K562 (cell line): Measurements from ENCODE around the gene CTF1. TPM values are rescaled to one million over a fixed set of nuclear protein-coding genes. Genes with fewer than 3 reads are reported as not detected.
A peak's percentile ranks its signal among the peaks of the same experiment; 100 is the strongest.

ENCODE experiments used
- ATAC-seq: fragments of 200-7000 bp; cut with Tn5 transposase; 3 replicates; pipeline ENCODE4 v1.9.1; 2020; ENCODE audit warnings: moderate library complexity
- BruUV-seq: library from RNA; stranded (reverse); fragments of 400-500 nt; replicated peaks from 2 replicates; lab custom pipeline; 2021; lab: Mats Ljungman, UMichigan
- CTCF ChIA-PET: fragments of 300-600 bp; formaldehyde crosslinking; extraction: SDS; loops from one replicate; lab custom pipeline; 2021; ENCODE audit warnings: low intra/inter-chr PET ratio; lab: Yijun Ruan, JAX
- POLR2A ChIA-PET: fragments of 300-600, 350-650 bp; sonication (Branson Sonifier 250); formaldehyde crosslinking; extraction: SDS; loops from one replicate; lab custom pipeline; 2021; ENCODE audit warnings: antibody characterized with exemption, inconsistent platforms; lab: Yijun Ruan, JAX
- DNase-seq, 4 experiments: peaks; one replicate each; pipeline versions ENCODE4 v3.0.0 to v3.0.0-alpha.2; 2011 to 2018; ENCODE audit warnings: low spot score in 3 of 4, mixed read lengths in 3 of 4; ENCODE audit errors: extremely low read depth in 1 of 4
- FAIRE-seq: peaks from 2 replicates; lab custom pipeline; 2011; peaks lifted over from hg19 to GRCh38; lab: Jason Lieb, UNC
- H2AFZ ChIP-seq: 2 replicates; pipeline ENCODE4 v1.6.0; 2011; ENCODE audit warnings: low read depth, low read length, control low read depth, inconsistent platforms
- H3K27ac ChIP-seq: fragments of 200-600 bp; 3 replicates; pipeline ENCODE4 v1.8.0; 2011; ENCODE audit warnings: low read depth, mild to moderate bottlenecking, control low read depth, inconsistent platforms, low read length, moderate library complexity, mixed read lengths; ENCODE audit errors: extremely low read depth
- H3K27me3 ChIP-seq, 2 experiments: fragments of 300-600 bp in 1 of 2; 2 replicates in 1 of 2; 3 replicates in 1 of 2; pipeline versions ENCODE4 v1.6.0 to v1.8.0; 2011; ENCODE audit warnings: inconsistent platforms in 2 of 2, low read length in 2 of 2, mild to moderate bottlenecking in 1 of 2, mixed read lengths in 1 of 2, moderate library complexity in 1 of 2; ENCODE audit not compliant: control insufficient read depth in 2 of 2, insufficient read depth in 2 of 2
- H3K36me3 ChIP-seq: fragments of 300-600 bp; 3 replicates; pipeline ENCODE4 v1.8.0; 2011; ENCODE audit warnings: mild to moderate bottlenecking, low read length, inconsistent platforms; ENCODE audit not compliant: control insufficient read depth, insufficient read depth
- H3K4me1 ChIP-seq, 2 experiments: fragments of 200-600 bp in 1 of 2; replicated peaks in 1 of 2; 2 replicates in 1 of 2; 3 replicates in 1 of 2; pipeline versions ENCODE4 v1.5.1 to v1.8.0; 2011; ENCODE audit warnings: inconsistent platforms in 2 of 2, low read length in 2 of 2, mild to moderate bottlenecking in 1 of 2, mixed read lengths in 1 of 2, moderate library complexity in 1 of 2; ENCODE audit not compliant: control insufficient read depth in 2 of 2, insufficient read depth in 2 of 2
- H3K4me2 ChIP-seq: 2 replicates; pipeline ENCODE4 v1.6.1; 2011; ENCODE audit warnings: low read length, control low read depth, inconsistent platforms, mixed read lengths; ENCODE audit not compliant: insufficient read depth
- H3K4me3 ChIP-seq: fragments of 200-600 bp; sonication (generic), shearing (Covaris generic); 2 replicates; pipeline ENCODE4 v1.5.1; 2016; ENCODE audit warnings: control low read depth, inconsistent platforms
- H3K79me2 ChIP-seq: fragments of 200-600 bp; 3 replicates; pipeline ENCODE4 v1.8.0; 2011; ENCODE audit warnings: low read length, inconsistent platforms; ENCODE audit not compliant: control insufficient read depth, insufficient read depth
- H3K9ac ChIP-seq, 2 experiments: 2 replicates each; pipeline versions ENCODE4 v1.6.0 to v1.6.1; 2011; ENCODE audit warnings: low read depth in 2 of 2, low read length in 2 of 2, control low read depth in 1 of 2, inconsistent platforms in 1 of 2, mild to moderate bottlenecking in 1 of 2, mixed read lengths in 1 of 2; ENCODE audit not compliant: insufficient read depth in 1 of 2
- H3K9me1 ChIP-seq: one replicate; pipeline ENCODE4 v1.6.0; 2011; ENCODE audit warnings: inconsistent platforms, mild to moderate bottlenecking, low read length, moderate library complexity; ENCODE audit not compliant: control insufficient read depth, insufficient read depth
- H3K9me3 ChIP-seq: replicated peaks from 2 replicates; pipeline ENCODE4 v1.5.1; 2011; ENCODE audit warnings: low read depth, low read length, inconsistent platforms; ENCODE audit not compliant: control insufficient read depth, insufficient read depth
- H4K20me1 ChIP-seq: replicated peaks from 2 replicates; pipeline ENCODE4 v1.6.1; 2011; ENCODE audit warnings: low read length, inconsistent platforms, mixed read lengths; ENCODE audit not compliant: control insufficient read depth, insufficient read depth
- CCAR2 ChIP-seq: fragments of 200-400 bp; formaldehyde crosslinking; IDR thresholded peaks from 2 replicates; pipeline ENCODE4 v1.6.1; 2017; ENCODE audit warnings: mild to moderate bottlenecking, low read depth, low read length
- CLOCK ChIP-seq: fragments of 250-450 bp; sonication (Bioruptor Pico); IDR thresholded peaks from 2 replicates; pipeline ENCODE4 v1.4.0; 2020; ENCODE audit warnings: mild to moderate bottlenecking, moderate library complexity, borderline replicate concordance
- DNMT1 ChIP-seq: fragments of 450-650 bp; IDR thresholded peaks from 2 replicates; pipeline ENCODE4 v1.6.1; 2016; ENCODE audit warnings: antibody characterized with exemption, mild to moderate bottlenecking
- HNRNPUL1 ChIP-seq: fragments of 200-400 bp; formaldehyde crosslinking; IDR thresholded peaks from 2 replicates; pipeline ENCODE4 v1.6.1; 2017; ENCODE audit warnings: low read length
- KAT2B ChIP-seq: IDR thresholded peaks from one replicate; pipeline ENCODE4 v1.6.1; 2012; ENCODE audit warnings: low read depth, mild to moderate bottlenecking, control low read depth, inconsistent platforms, low read length, moderate library complexity
- KHSRP ChIP-seq: fragments of 450-650 bp; IDR thresholded peaks from 2 replicates; pipeline ENCODE4 v1.6.1; 2017
- LEF1 ChIP-seq: fragments of 450-650 bp; IDR thresholded peaks from 2 replicates; pipeline ENCODE4 v1.6.1; 2016; ENCODE audit warnings: mild to moderate bottlenecking
- MAX ChIP-seq: sonication (generic); formaldehyde crosslinking; IDR thresholded peaks from 2 replicates; pipeline ENCODE4 v1.9.0; 2022; ENCODE audit warnings: mild to moderate bottlenecking, missing genetic modification reagents
- MECOM ChIP-seq: fragments of 250-450 bp; sonication (Bioruptor Pico); IDR thresholded peaks from 2 replicates; pipeline ENCODE4 v1.8.0; 2022; ENCODE audit warnings: inconsistent platforms
- NBN ChIP-seq: fragments of 450-650 bp; IDR thresholded peaks from 2 replicates; pipeline ENCODE4 v1.6.1; 2016; ENCODE audit warnings: low read depth, mild to moderate bottlenecking
- NCOA2 ChIP-seq, 2 experiments: fragments of 450-650 bp; IDR thresholded peaks; 2 replicates each; pipeline ENCODE4 v1.6.1; 2018; ENCODE audit warnings: mild to moderate bottlenecking in 2 of 2, moderate library complexity in 1 of 2; ENCODE audit not compliant: partially characterized antibody in 2 of 2
- SREBF1 ChIP-seq: fragments of 150-350 bp; IDR thresholded peaks from 2 replicates; pipeline ENCODE4 v1.6.1; 2014; ENCODE audit warnings: antibody characterized with exemption, low read depth, low read length, borderline replicate concordance
- SREBF2 ChIP-seq: sonication (generic); formaldehyde crosslinking; IDR thresholded peaks from 2 replicates; pipeline ENCODE4 v1.4.0; 2020; ENCODE audit warnings: mild to moderate bottlenecking, missing genetic modification reagents
- XRCC4 ChIP-seq: IDR thresholded peaks from one replicate; pipeline ENCODE4 v1.6.1; 2011; ENCODE audit not compliant: insufficient read depth, insufficient read length; ENCODE audit errors: extremely low read depth
- ZBTB34 ChIP-seq: fragments of 250-450 bp; sonication (Bioruptor Pico); IDR thresholded peaks from 2 replicates; pipeline ENCODE4 v1.8.0; 2021; ENCODE audit warnings: mild to moderate bottlenecking, moderate library complexity
- ZNF253 ChIP-seq: fragments of 250-450 bp; sonication (Bioruptor Pico); conservative IDR thresholded peaks from 2 replicates; pipeline ENCODE4 v1.6.1; 2021; ENCODE audit warnings: mild to moderate bottlenecking
- ZNF316 ChIP-seq: fragments of 450-650 bp; IDR thresholded peaks from 2 replicates; pipeline ENCODE4 v1.6.1; 2016
- WGBS: fragments of 100-300 bp; shearing (Covaris generic); methylation state at CpG from one replicate; pipeline ENCODE4 v1.1.6; 2016; ENCODE audit warnings: low coverage, mixed read lengths; ENCODE audit not compliant: insufficient coverage; ENCODE audit errors: missing lambda C conversion rate; 5-methylcytosine and 5-hydroxymethylcytosine counted together
- in situ Hi-C: fragments of 300-500 bp; cut with MboI; formaldehyde crosslinking; loops from 4 replicates; pipeline ENCODE4 v1.15.0; 2018; ENCODE audit warnings: inconsistent platforms, mixed read lengths
- intact Hi-C: fragments of 100-400 bp; cut with micrococcal nuclease; formaldehyde crosslinking; loops from 2 replicates; pipeline ENCODE4 v1.14.2; 2022
- polyA plus RNA-seq, 8 experiments: library from polyadenylated mRNA; depleted of rRNA in 4 of 8; stranded (reverse) in 5 of 8; unstranded in 3 of 8; fragments of >200 nt; fragmentation: Nextera tagmentation in 2 of 8; fragmentation: Illumina TruSeq in 1 of 8; extraction: Ambion mirVana in 2 of 8; extraction: Trizol in 1 of 8; gene quantifications; 2 replicates each; pipeline versions ENCODE4 v1.2.1 to v1.2.3, GENCODE V29; 2011 to 2014; ENCODE audit warnings: inconsistent platforms in 1 of 8, missing spikeins in 1 of 8
- total RNA-seq, 7 experiments: library from RNA; depleted of rRNA in 6 of 7; stranded (reverse); fragments of >200 nt in 6 of 7; fragmentation: Illumina TruSeq in 2 of 7; extraction: Trizol in 2 of 7; gene quantifications; 2 replicates each; pipeline versions ENCODE4 v1.2.1 to v1.2.3, GENCODE V29; 2011 to 2021; ENCODE audit warnings: low replicate concordance in 1 of 7

CTF1 gene
- total and polyA plus RNA-seq, 9 of the 15 experiments (the other 6 are each of a cell fraction or from before 2014, with no cell fraction given): 0.24 to 2.5 (median 0.44) TPM

GRCh38 chr16:30874821-30875717, 21.3 kb upstream of the CTF1 start:
- intact Hi-C loops (loop anchor here (2.0 to 5.0 kb wide), 3 partner anchors 20 to 68 kb away; partner anchors contain the start of genes BCL7C and FBXL19), in situ Hi-C loops (no loop called here)
- no peaks in the 10 kb centered on the region for H3K27me3 ChIP-seq
- peaks cover 18% of the 10 kb centered on the region; the same call in 1 of the 3 replicates for H3K36me3 ChIP-seq
- H3K4me2 ChIP-seq: peak overlapping the region; percentile 80
- H3K4me1 ChIP-seq: peaks cover 13 to 36% of the 10 kb centered on the region in 2 experiments
- peak; percentile 83 to 96 (median 88) for DNase-seq
- H3K4me3 ChIP-seq: peak overlapping the region; percentile 77
- peaks cover 20% of the 10 kb centered on the region for H3K79me2 ChIP-seq
- H4K20me1 ChIP-seq: no peaks in the 10 kb centered on the region
- FAIRE-seq: peak; percentile 80
- CTCF ChIA-PET: no interaction called here
- H3K27ac ChIP-seq: peak overlapping the region; percentile 88
- no peaks in the 10 kb centered on the region for H3K9me1 ChIP-seq
- POLR2A ChIA-PET: interaction anchor here (0.6 to 3.0 kb wide), 12 partner anchors 10 to 1085 kb away, joined by 3 to 14 read pairs (median 4); no protein-coding TSS in a partner anchor
- WGBS: under 1% methylated on average over 79 of the region's 85 CpGs
- peak overlapping the region; percentile 76 to 100 for H3K9ac ChIP-seq
- TSS peak; percentile 82 for BruUV-seq
- peak overlapping the region; percentile 92 for H2AFZ ChIP-seq
- ATAC-seq: peak; percentile 94
- no peaks in the 10 kb centered on the region for H3K9me3 ChIP-seq
- TF ChIP-seq NBN (peak; percentile 72; the same call in 1 of the 2 replicates), ZBTB34 (CRISPR knock-in tag) (no peak), SREBF1 (no peak), CCAR2 (no peak), KAT2B (no peak), ZNF316 (no peak; the same call in 1 of the 2 replicates), HNRNPUL1 (no peak), SREBF2 (CRISPR knock-in tag) (no peak), DNMT1 (0 out of 2 replicates have a peak, but pooled peaks have one; percentile 42), ZNF253 (CRISPR knock-in tag) (no peak), KHSRP (no peak), LEF1 (no peak), CLOCK (CRISPR knock-in tag) (no peak), MECOM (CRISPR knock-in tag) (no peak; the same call in 1 of the 2 replicates), MAX (peak; percentile 95), XRCC4 (no peak), NCOA2 (IDR thresholded peaks at IDR 0.05; ENCODE audit: partially characterized antibody in 2 of 2) (no peak)
